K562 (cell line): ENCODE measurements around the gene PTP4A2. TPM values are rescaled to one million over a fixed set of nuclear protein-coding genes. Genes with fewer than 3 reads are reported as not detected.

ENCODE experiments used
- CTBP1 ChIP-seq: fragments of 450-650 bp; IDR thresholded peaks from 2 replicates; pipeline ENCODE4 v1.6.1; 2016; ENCODE audit warnings: borderline replicate concordance
- E2F1 ChIP-seq: sonication (generic); formaldehyde crosslinking; IDR thresholded peaks from 2 replicates; pipeline ENCODE4 v1.8.1; 2023; ENCODE audit warnings: mild to moderate bottlenecking, missing genetic modification reagents, moderate library complexity
- EGR1 ChIP-seq: fragments of 450-650 bp; conservative IDR thresholded peaks from 2 replicates; pipeline ENCODE4 v1.6.1; 2017; ENCODE audit warnings: mild to moderate bottlenecking
- EP400 ChIP-seq: fragments of 450-650 bp; IDR thresholded peaks from 2 replicates; pipeline ENCODE4 v1.6.1; 2017; ENCODE audit warnings: antibody characterized with exemption, mild to moderate bottlenecking, moderate library complexity
- FOXK2 ChIP-seq, 2 experiments: fragments of 450-650 bp; IDR thresholded peaks in 1 of 2; conservative IDR thresholded peaks in 1 of 2; 2 replicates each; pipeline ENCODE4 v1.6.1; 2016; ENCODE audit warnings: low read depth in 2 of 2, mild to moderate bottlenecking in 1 of 2
- GABPB2 ChIP-seq: fragments of 250-450 bp; sonication (Bioruptor Pico); conservative IDR thresholded peaks from 2 replicates; pipeline ENCODE4 v1.5.1; 2021; ENCODE audit warnings: mild to moderate bottlenecking
- HMG20A ChIP-seq: fragments of 450-650 bp; formaldehyde crosslinking; conservative IDR thresholded peaks from 2 replicates; pipeline ENCODE4 v1.4.0; 2020; ENCODE audit warnings: mild to moderate bottlenecking, mixed read lengths
- KDM4B ChIP-seq, 2 experiments: fragments of 450-650 bp in 1 of 2; sonication (generic) in 1 of 2; IDR thresholded peaks; 2 replicates each; pipeline ENCODE4 v1.6.1; 2016 to 2017; ENCODE audit warnings: borderline replicate concordance in 2 of 2, antibody characterized with exemption in 1 of 2, low read depth in 1 of 2, mild to moderate bottlenecking in 1 of 2
- MCM7 ChIP-seq, 2 experiments: fragments of 450-650 bp; IDR thresholded peaks; 2 replicates each; pipeline ENCODE4 v1.6.1; 2016 to 2018
- NCOA1 ChIP-seq: fragments of 450-650 bp; IDR thresholded peaks from 2 replicates; pipeline ENCODE4 v1.6.1; 2016; ENCODE audit warnings: low read depth
- NCOR1 ChIP-seq: fragments of 450-650 bp; IDR thresholded peaks from 2 replicates; pipeline ENCODE4 v1.6.1; 2016; ENCODE audit warnings: mild to moderate bottlenecking, moderate library complexity
- NFIX ChIP-seq: fragments of 250-450 bp; sonication (Bioruptor Pico); IDR thresholded peaks from 2 replicates; pipeline ENCODE4 v1.4.0; 2020; ENCODE audit warnings: low read depth, mild to moderate bottlenecking, moderate library complexity
- NUFIP1 ChIP-seq: fragments of 450-650 bp; IDR thresholded peaks from 2 replicates; pipeline ENCODE4 v1.6.1; 2018; ENCODE audit not compliant: partially characterized antibody
- PTBP1 ChIP-seq: fragments of 200-400 bp; formaldehyde crosslinking; IDR thresholded peaks from 2 replicates; pipeline ENCODE4 v1.6.1; 2017; ENCODE audit warnings: low read depth, low read length
- RAD21 ChIP-seq, 2 experiments: fragments of 250-450 bp in 1 of 2; fragments of 450-650 bp in 1 of 2; sonication (Bioruptor Pico) in 1 of 2; formaldehyde crosslinking in 1 of 2; IDR thresholded peaks in 1 of 2; conservative IDR thresholded peaks in 1 of 2; 2 replicates each; pipeline versions ENCODE4 v1.4.0 to v1.8.0; 2020 to 2022; ENCODE audit warnings: mild to moderate bottlenecking in 2 of 2, moderate library complexity in 1 of 2
- RBM15 ChIP-seq: fragments of 200-400 bp; formaldehyde crosslinking; IDR thresholded peaks from 2 replicates; pipeline ENCODE4 v1.6.1; 2018; ENCODE audit warnings: mild to moderate bottlenecking, low read length, moderate library complexity; ENCODE audit not compliant: insufficient read depth
- RBM22 ChIP-seq: fragments of 200-400 bp; formaldehyde crosslinking; IDR thresholded peaks from 2 replicates; pipeline ENCODE4 v1.6.1; 2018; ENCODE audit warnings: low read length, low read depth; ENCODE audit not compliant: poor library complexity, severe bottlenecking
- RUNX1 ChIP-seq: sonication (generic); IDR thresholded peaks from 2 replicates; pipeline ENCODE4 v1.6.1; 2016; ENCODE audit warnings: antibody characterized with exemption, low read depth
- SPI1 ChIP-seq: IDR thresholded peaks from 2 replicates; pipeline ENCODE4 v1.6.1; 2011; ENCODE audit warnings: low read depth, low read length, control low read depth, borderline replicate concordance
- TEAD4 ChIP-seq, 2 experiments: sonication (generic) in 1 of 2; formaldehyde crosslinking in 1 of 2; IDR thresholded peaks; 2 replicates each; pipeline versions ENCODE4 v1.6.1 to v1.8.0; 2012 to 2022; ENCODE audit warnings: borderline replicate concordance in 1 of 2, inconsistent platforms in 1 of 2, low read length in 1 of 2, mild to moderate bottlenecking in 1 of 2, missing genetic modification reagents in 1 of 2
- ZC3H8 ChIP-seq: fragments of 450-650 bp; IDR thresholded peaks from 2 replicates; pipeline ENCODE4 v1.6.1; 2017
- ZNF133 ChIP-seq: fragments of 250-450 bp; sonication (Bioruptor Pico); IDR thresholded peaks from 2 replicates; pipeline ENCODE4 v1.4.0; 2020; ENCODE audit warnings: mild to moderate bottlenecking
- ZNF282 ChIP-seq: sonication (generic); formaldehyde crosslinking; IDR thresholded peaks from 2 replicates; pipeline ENCODE4 v1.8.1; 2023; ENCODE audit warnings: missing genetic modification reagents
- ZNF644 ChIP-seq: fragments of 200-800 bp; sonication (Bioruptor generic); IDR thresholded peaks from 2 replicates; pipeline ENCODE4 v1.6.1; 2016; ENCODE audit warnings: low read depth, missing genetic modification characterization, missing compliant biosample characterization
- ZNF707 ChIP-seq: fragments of 250-450 bp; sonication (Bioruptor Pico); conservative IDR thresholded peaks from 2 replicates; pipeline ENCODE4 v1.8.0; 2022; ENCODE audit warnings: inconsistent platforms, mild to moderate bottlenecking, moderate library complexity
- ZNF778 ChIP-seq: fragments of 450-650 bp; formaldehyde crosslinking; IDR thresholded peaks from 2 replicates; pipeline ENCODE4 v1.4.0; 2020; ENCODE audit warnings: mild to moderate bottlenecking, moderate library complexity
- polyA plus RNA-seq, 8 experiments: library from polyadenylated mRNA; depleted of rRNA in 4 of 8; stranded (reverse) in 5 of 8; unstranded in 3 of 8; fragments of >200 nt; fragmentation: Nextera tagmentation in 2 of 8; fragmentation: Illumina TruSeq in 1 of 8; extraction: Ambion mirVana in 2 of 8; extraction: Trizol in 1 of 8; gene quantifications; 2 replicates each; pipeline versions ENCODE4 v1.2.1 to v1.2.3, GENCODE V29; 2011 to 2014; ENCODE audit warnings: inconsistent platforms in 1 of 8, missing spikeins in 1 of 8
- total RNA-seq, 7 experiments: library from RNA; depleted of rRNA in 6 of 7; stranded (reverse); fragments of >200 nt in 6 of 7; fragmentation: Illumina TruSeq in 2 of 7; extraction: Trizol in 2 of 7; gene quantifications; 2 replicates each; pipeline versions ENCODE4 v1.2.1 to v1.2.3, GENCODE V29; 2011 to 2021; ENCODE audit warnings: low replicate concordance in 1 of 7
- TF ChIP-seq, protein P1 (sequence below): fragments of 200-800 bp; sonication (Bioruptor generic); IDR thresholded peaks from 2 replicates; pipeline ENCODE4 v1.6.1; 2017; ENCODE audit warnings: missing genetic modification characterization, missing compliant biosample characterization

PTP4A2 gene
- total and polyA plus RNA-seq, 9 of the 15 experiments (the other 6 are each of a cell fraction or from before 2014, with no cell fraction given): 197 to 870 (median 480) TPM

GRCh38 chr1:31939484-31940329 is 1.5 kb upstream of the PTP4A2 start (continued):
- no peak for TF ChIP-seq ZNF707 (CRISPR knock-in tag)
- no peak for TF ChIP-seq SPI1
- no peak for TF ChIP-seq ZNF133 (CRISPR knock-in tag)
- no peak for TF ChIP-seq ZC3H8
- peak; percentile 89 for TF ChIP-seq CTBP1
- peak; percentile 58 for TF ChIP-seq EP400
- TF ChIP-seq NUFIP1: no peak
- TF ChIP-seq HMG20A (CRISPR knock-in tag): no peak
- peak; percentile 86 to 95 for TF ChIP-seq RAD21 (CRISPR knock-in tag; conservative IDR thresholded peaks at IDR 0.05 in 1 of 2, IDR thresholded peaks at IDR 0.05 in 1 of 2)
- TF ChIP-seq EGR1: peak; percentile 84
- peak; percentile 63 for TF ChIP-seq E2F1 (CRISPR knock-in tag)
- TF ChIP-seq ZNF778 (CRISPR knock-in tag): no peak
- TF ChIP-seq, protein P1, sequence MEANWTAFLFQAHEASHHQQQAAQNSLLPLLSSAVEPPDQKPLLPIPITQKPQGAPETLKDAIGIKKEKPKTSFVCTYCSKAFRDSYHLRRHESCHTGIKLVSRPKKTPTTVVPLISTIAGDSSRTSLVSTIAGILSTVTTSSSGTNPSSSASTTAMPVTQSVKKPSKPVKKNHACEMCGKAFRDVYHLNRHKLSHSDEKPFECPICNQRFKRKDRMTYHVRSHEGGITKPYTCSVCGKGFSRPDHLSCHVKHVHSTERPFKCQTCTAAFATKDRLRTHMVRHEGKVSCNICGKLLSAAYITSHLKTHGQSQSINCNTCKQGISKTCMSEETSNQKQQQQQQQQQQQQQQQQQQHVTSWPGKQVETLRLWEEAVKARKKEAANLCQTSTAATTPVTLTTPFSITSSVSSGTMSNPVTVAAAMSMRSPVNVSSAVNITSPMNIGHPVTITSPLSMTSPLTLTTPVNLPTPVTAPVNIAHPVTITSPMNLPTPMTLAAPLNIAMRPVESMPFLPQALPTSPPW (CRISPR knock-in tag): peak; percentile 93
- peak; percentile 31; the same call in 1 of the 2 replicates for TF ChIP-seq NFIX (CRISPR knock-in tag)
- TF ChIP-seq GABPB2 (CRISPR knock-in tag): no peak
- TF ChIP-seq FOXK2 (conservative IDR thresholded peaks at IDR 0.05 in 1 of 2, IDR thresholded peaks at IDR 0.05 in 1 of 2; ENCODE audit: low read depth in 2 of 2): peak in 1 of 2 experiments; percentile 34; a peak in 1 of 4 replicates
- TF ChIP-seq PTBP1: no peak
- no peak for TF ChIP-seq MCM7 (IDR thresholded peaks at IDR 0.05)
- TF ChIP-seq KDM4B (IDR thresholded peaks at IDR 0.05; ENCODE audit: borderline replicate concordance in 2 of 2, low read depth in 1 of 2): 0 out of 4 replicates have a peak, but pooled peaks of 1 of the 2 experiments have one; percentile 79
- TF ChIP-seq ZNF644 (tag): peak; percentile 77
- TF ChIP-seq NCOR1: peak; percentile 54
- TF ChIP-seq ZNF282: no peak
- TF ChIP-seq TEAD4 (IDR thresholded peaks at IDR 0.05; ENCODE audit: low read length): peak; percentile 48
- TF ChIP-seq TEAD4 (CRISPR knock-in tag; IDR thresholded peaks at IDR 0.05; ENCODE audit: borderline replicate concordance): no peak
- no peak for TF ChIP-seq RBM22
- TF ChIP-seq NCOA1: 0 out of 2 replicates have a peak, but pooled peaks have one; percentile 15
- TF ChIP-seq RUNX1: peak; percentile 18; the same call in 1 of the 2 replicates
- TF ChIP-seq RBM15: no peak
